ENCODE results near the gene NR1H2. TPM values are rescaled to one million over a fixed set of nuclear protein-coding genes. Genes with fewer than 3 reads are reported as not detected.

NR1H2 gene
- total and polyA plus RNA-seq, 4 donors = 30.4 to 58.1 (median 33.7) TPM

DNA sequence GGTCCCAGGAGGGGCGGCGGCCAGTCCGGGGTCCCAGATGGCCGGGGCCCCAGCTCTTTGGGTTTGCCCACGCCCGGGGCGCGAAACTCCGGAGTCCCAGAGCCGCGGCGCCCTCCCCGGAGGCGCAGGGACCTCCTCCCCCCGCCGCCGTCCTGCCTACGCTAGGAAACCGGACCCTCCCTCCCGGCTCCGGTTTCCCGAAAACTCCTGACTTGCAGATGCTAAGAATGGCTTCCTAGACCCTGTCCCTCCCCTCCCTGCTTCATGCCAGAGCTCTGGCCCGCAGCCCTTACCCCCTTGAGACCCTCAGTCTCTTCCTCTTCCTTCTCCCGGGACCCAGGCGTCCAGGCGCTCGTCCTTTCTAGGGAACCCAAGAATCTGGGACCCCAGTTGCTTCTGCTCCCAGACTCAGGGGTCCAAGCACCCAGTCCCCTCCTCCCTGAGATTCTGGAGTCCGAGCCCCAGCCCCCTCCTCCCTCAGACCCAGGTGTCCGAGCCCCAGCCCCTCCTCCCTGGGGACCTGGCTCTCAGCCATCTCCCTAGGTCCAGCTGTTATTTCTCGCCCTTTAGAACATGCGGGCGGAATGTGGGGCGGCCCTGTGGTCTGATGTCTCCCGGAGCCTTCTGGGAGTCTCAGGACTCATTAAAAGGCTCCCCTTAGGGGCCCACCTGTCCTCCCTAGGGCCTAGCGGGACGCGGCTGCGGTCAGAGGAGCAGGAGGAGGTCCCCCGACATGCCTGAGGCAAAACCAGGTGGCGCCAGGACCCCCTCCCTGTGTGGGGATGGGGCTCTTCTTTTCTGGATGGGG, 56.2 kb downstream of the NR1H2 start, which contains the start of gene MYBPC2:
MYBPC2 (plus strand) TSS at position 672 of the 808 bp plus-strand sequence; CDS start at position 734, 62 bp downstream.
- WGBS = 7% methylated on average over 40 of the region's 40 CpGs
- TF ChIP-seq ZBTB33 (IDR thresholded peaks at IDR 0.05) = no peak
- no peak for TF ChIP-seq JUND (IDR thresholded peaks at IDR 0.05)
- TF ChIP-seq GABPA (IDR thresholded peaks at IDR 0.05 in 1 of 2, conservative IDR thresholded peaks at IDR 0.05 in 1 of 2) = no peak
- TF ChIP-seq MAX (IDR thresholded peaks at IDR 0.05) = no peak
- no peak for TF ChIP-seq NR2F2 (IDR thresholded peaks at IDR 0.05)
- no peak for TF ChIP-seq RAD21 (IDR thresholded peaks at IDR 0.05)
- TF ChIP-seq RXRA (IDR thresholded peaks at IDR 0.05) = no peak
- no peak for TF ChIP-seq EGR1 (IDR thresholded peaks at IDR 0.05; ENCODE audit: low read depth in 2 of 2)
- no peak for TF ChIP-seq REST (IDR thresholded peaks at IDR 0.05)
- no peak for TF ChIP-seq TAF1 (conservative IDR thresholded peaks at IDR 0.05)
- TF ChIP-seq FOXA1 (IDR thresholded peaks at IDR 0.05) = no peak
- TF ChIP-seq HNF4G (IDR thresholded peaks at IDR 0.05) = no peak
- no peak for TF ChIP-seq ATF3 (IDR thresholded peaks at IDR 0.05)
- no peak for TF ChIP-seq FOXA2 (IDR thresholded peaks at IDR 0.05)
- no peak for TF ChIP-seq YY1 (IDR thresholded peaks at IDR 0.05)
- TF ChIP-seq CTCF (IDR thresholded peaks at IDR 0.05; ENCODE audit: low read depth, low read length, missing input control) = no peak
- no peak for TF ChIP-seq SP1 (IDR thresholded peaks at IDR 0.05)
- no peak for TF ChIP-seq HNF4A (conservative IDR thresholded peaks at IDR 0.05)
- DNase-seq (ENCODE audit: low spot score) = no peak
- H3K27me3 ChIP-seq (ENCODE audit: control insufficient read depth in 4 of 4, insufficient read depth in 4 of 4, low read length in 3 of 4) = peaks cover 0 to 6% (median 0%) of the 10 kb centered on the region in 4 donors
- peak within 1 kb of the TSS; percentile 56 to 76 (median 72) for H3K4me3 ChIP-seq (ENCODE audit: low read depth in 1 of 3, low read length in 3 of 3)
- no peaks in the 10 kb centered on the region for H3K36me3 ChIP-seq (ENCODE audit: control insufficient read depth in 4 of 4, insufficient read depth in 3 of 4, low read depth in 1 of 4, low read length in 3 of 4)
- H3K9ac ChIP-seq (ENCODE audit: low read depth in 1 of 2, low read length in 2 of 2) = peak within 1 kb of the TSS in 1 of 2 donors; percentile 5
- no peak within 1 kb of the TSS for H3K27ac ChIP-seq (ENCODE audit: low read depth in 1 of 2, low read length in 2 of 2)
- H3K4me1 ChIP-seq (ENCODE audit: control insufficient read depth in 4 of 4, insufficient read depth in 4 of 4, low read length in 3 of 4) = peaks cover 2 to 9% (median 5%) of the 10 kb centered on the region in 4 donors
- no peaks in the 10 kb centered on the region for H3K9me3 ChIP-seq (ENCODE audit: control insufficient read depth in 4 of 4, low read length in 3 of 4)

Other genes with a start within 250 kb of the NR1H2 start
- not detected for gene IZUMO2, start 213.2 kb upstream of the NR1H2 start, total RNA-seq
- not detected for gene IZUMO2, start 213.2 kb upstream of the NR1H2 start, polyA plus RNA-seq
- 10 to 100 TPM; 12.4 to 27.7 TPM for gene MYH14, start 172.8 kb upstream of the NR1H2 start, total RNA-seq
- gene MYH14, start 172.8 kb upstream of the NR1H2 start, polyA plus RNA-seq = 10 to 100 TPM; 23.4 to 37.5 TPM
- 1 to 10 TPM in 1 of 2 donors, under 1 TPM in 1; 0.84 to 1.4 TPM for gene KCNC3, start 47.1 kb upstream of the NR1H2 start, total RNA-seq
- gene KCNC3, start 47.1 kb upstream of the NR1H2 start, polyA plus RNA-seq = 1 to 10 TPM in 1 of 2 donors, under 1 TPM in 1; 0.56 to 1.6 TPM
- gene NAPSA, start 10.8 kb upstream of the NR1H2 start, total RNA-seq = under 1 TPM; 0.28 to 0.59 TPM
- gene NAPSA, start 10.8 kb upstream of the NR1H2 start, polyA plus RNA-seq = under 1 TPM; 0.50 to 0.74 TPM
- gene POLD1, start 7.9 kb downstream of the NR1H2 start, total RNA-seq = 10 to 100 TPM in 1 of 2 donors, 1 to 10 TPM in 1; 7.5 to 57.1 TPM
- 1 to 10 TPM; 8.0 to 8.5 TPM for gene POLD1, start 7.9 kb downstream of the NR1H2 start, polyA plus RNA-seq
- gene SPIB, start 42.5 kb downstream of the NR1H2 start, total RNA-seq = 1 to 10 TPM in 1 of 2 donors, under 1 TPM in 1; 0.50 to 5.0 TPM
- gene SPIB, start 42.5 kb downstream of the NR1H2 start, polyA plus RNA-seq = under 1 TPM; 0.09 to 0.21 TPM
- under 1 TPM in 1 of 2 donors, not detected in 1; under 0.01 TPM for gene MYBPC2, start 56.4 kb downstream of the NR1H2 start, total RNA-seq
- not detected for gene MYBPC2, start 56.4 kb downstream of the NR1H2 start, polyA plus RNA-seq
- gene EMC10, start 100.0 kb downstream of the NR1H2 start, total RNA-seq = 10 to 100 TPM; 33.5 to 47.5 TPM
- gene EMC10, start 100.0 kb downstream of the NR1H2 start, polyA plus RNA-seq = 100 to 1,000 TPM in 1 of 2 donors, 10 to 100 TPM in 1; 17.1 to 132 TPM
- under 1 TPM; 0.42 to 0.70 TPM for gene GARIN5A, start 100.4 kb downstream of the NR1H2 start, total RNA-seq
- gene GARIN5A, start 100.4 kb downstream of the NR1H2 start, polyA plus RNA-seq = 1 to 10 TPM; 1.5 to 1.7 TPM
- gene JOSD2, start 134.7 kb downstream of the NR1H2 start, total RNA-seq = 1 to 10 TPM; 6.6 to 9.8 TPM
- gene JOSD2, start 134.7 kb downstream of the NR1H2 start, polyA plus RNA-seq = 10 to 100 TPM; 30.2 to 32.9 TPM
- gene ASPDH, start 137.5 kb downstream of the NR1H2 start, total RNA-seq = 10 to 100 TPM in 1 of 2 donors, 1 to 10 TPM in 1; 7.3 to 11.6 TPM
- 10 to 100 TPM; 62.6 to 82.0 TPM for gene ASPDH, start 137.5 kb downstream of the NR1H2 start, polyA plus RNA-seq
- gene LRRC4B, start 192.0 kb downstream of the NR1H2 start, total RNA-seq = 1 to 10 TPM; 1.0 to 1.1 TPM
- gene LRRC4B, start 192.0 kb downstream of the NR1H2 start, polyA plus RNA-seq = under 1 TPM; 0.11 to 0.58 TPM